ENCODE results near the gene MAP2K6.
A peak's percentile ranks its signal among the peaks of the same experiment; 100 is the strongest.

The MAP2K6 gene

GRCh38 chr17:69512946-69513345 lies 98.4 kb downstream of the MAP2K6 start:
- CTCF ChIA-PET, result interaction anchor here (0.6 kb wide), 2 partner anchors 265 to 611 kb away, joined by 3 to 7 read pairs; no protein-coding TSS in a partner anchor
- POLR2A ChIA-PET, result no interaction called here
- no peak for DNase-seq (ENCODE audit: extremely low spot score)
- TF ChIP-seq FOXK2 (IDR thresholded peaks at IDR 0.05), result no peak
- TF ChIP-seq ZNF384 (IDR thresholded peaks at IDR 0.05), result no peak

- no peak for DNase-seq (ENCODE audit: extremely low spot score)
- CTCF ChIA-PET, result interaction anchor here (1.0 kb wide), 1 partner anchor 91 kb away, joined by 3 read pairs; no protein-coding TSS in a partner anchor
- TF ChIP-seq ELF4 (IDR thresholded peaks at IDR 0.05) (no peak), HDGF (IDR thresholded peaks at IDR 0.05; ENCODE audit: borderline replicate concordance) (no peak), LEF1 (IDR thresholded peaks at IDR 0.05; ENCODE audit: borderline replicate concordance) (no peak), L3MBTL2 (conservative IDR thresholded peaks at IDR 0.05) (no peak)
- POLR2A ChIA-PET, result no interaction called here
Observed at GRCh38 chr17:69516225-69516624, 101.7 kb downstream of the MAP2K6 start.

- POLR2A ChIA-PET, result no interaction called here
- no peak for DNase-seq (ENCODE audit: extremely low spot score)
- no peak for TF ChIP-seq HDGF (IDR thresholded peaks at IDR 0.05; ENCODE audit: borderline replicate concordance)
- no peak for TF ChIP-seq TARDBP (IDR thresholded peaks at IDR 0.05)
- TF ChIP-seq SP1 (IDR thresholded peaks at IDR 0.05), result no peak
- TF ChIP-seq ZNF384 (IDR thresholded peaks at IDR 0.05), result no peak
- CTCF ChIA-PET, result interaction anchor here (0.5 kb wide), 1 partner anchor 10 kb away, joined by 5 read pairs; no protein-coding TSS in a partner anchor
Observed at GRCh38 chr17:69516911-69517310, 102.4 kb downstream of the MAP2K6 start.

GRCh38 chr17:69518951-69519350 lies 104.5 kb downstream of the MAP2K6 start:
- ChIA-PET POLR2A (no interaction called here), CTCF (interaction anchor here (1.0 kb wide), 1 partner anchor 12 kb away, joined by 5 read pairs; no protein-coding TSS in a partner anchor)
- DNase-seq (ENCODE audit: extremely low spot score), result no peak
- TF ChIP-seq ARNT (IDR thresholded peaks at IDR 0.05) (no peak), LEF1 (IDR thresholded peaks at IDR 0.05; ENCODE audit: borderline replicate concordance) (no peak), FOXK2 (IDR thresholded peaks at IDR 0.05) (no peak), BHLHE40 (IDR thresholded peaks at IDR 0.05; ENCODE audit: borderline replicate concordance) (no peak), SP1 (IDR thresholded peaks at IDR 0.05) (no peak), L3MBTL2 (conservative IDR thresholded peaks at IDR 0.05) (no peak), ZNF384 (IDR thresholded peaks at IDR 0.05) (no peak), SUZ12 (IDR thresholded peaks at IDR 0.05) (no peak), CTBP1 (IDR thresholded peaks at IDR 0.05; ENCODE audit: borderline replicate concordance) (no peak), PKNOX1 (IDR thresholded peaks at IDR 0.05) (no peak), HDGF (IDR thresholded peaks at IDR 0.05; ENCODE audit: borderline replicate concordance) (no peak), ELF4 (IDR thresholded peaks at IDR 0.05) (no peak), FOXM1 (IDR thresholded peaks at IDR 0.05; ENCODE audit: borderline replicate concordance) (no peak), FOXA1 (IDR thresholded peaks at IDR 0.05) (no peak), NFRKB (IDR thresholded peaks at IDR 0.05) (no peak), TARDBP (IDR thresholded peaks at IDR 0.05) (no peak)

- CTCF ChIA-PET, result interaction anchor here (0.5 to 1.7 kb wide), 7 partner anchors 8 to 184 kb away, joined by 3 to 5 read pairs (median 4); no protein-coding TSS in a partner anchor
- DNase-seq (ENCODE audit: extremely low spot score), result peak; percentile 39
- POLR2A ChIA-PET, result no interaction called here
- TF ChIP-seq FOXA1 (IDR thresholded peaks at IDR 0.05) (no peak), ARNT (IDR thresholded peaks at IDR 0.05) (no peak), TARDBP (IDR thresholded peaks at IDR 0.05) (no peak), ELF4 (IDR thresholded peaks at IDR 0.05) (no peak), ZNF384 (IDR thresholded peaks at IDR 0.05) (no peak), FOXM1 (IDR thresholded peaks at IDR 0.05; ENCODE audit: borderline replicate concordance) (no peak), LEF1 (IDR thresholded peaks at IDR 0.05; ENCODE audit: borderline replicate concordance) (no peak), PKNOX1 (IDR thresholded peaks at IDR 0.05) (no peak), L3MBTL2 (conservative IDR thresholded peaks at IDR 0.05) (no peak), SUZ12 (IDR thresholded peaks at IDR 0.05) (no peak), HDGF (IDR thresholded peaks at IDR 0.05; ENCODE audit: borderline replicate concordance) (no peak), CTBP1 (IDR thresholded peaks at IDR 0.05; ENCODE audit: borderline replicate concordance) (no peak), NFRKB (IDR thresholded peaks at IDR 0.05) (no peak)
Observed at GRCh38 chr17:69523244-69523861, 108.9 kb downstream of the MAP2K6 start.

- ChIA-PET POLR2A (interaction anchor here (1.0 kb wide), 1 partner anchor 110 kb away, joined by 3 read pairs; the partner anchor contains the start of gene MAP2K6), CTCF (interaction anchor here (0.6 to 1.7 kb wide), 5 partner anchors 13 to 136 kb away, joined by 3 to 4 read pairs (median 3); no protein-coding TSS in a partner anchor)
- no peak for DNase-seq (ENCODE audit: extremely low spot score)
- TF ChIP-seq PKNOX1 (IDR thresholded peaks at IDR 0.05) (no peak), FOXA1 (IDR thresholded peaks at IDR 0.05) (no peak), NFRKB (IDR thresholded peaks at IDR 0.05) (no peak), LEF1 (IDR thresholded peaks at IDR 0.05; ENCODE audit: borderline replicate concordance) (no peak), L3MBTL2 (conservative IDR thresholded peaks at IDR 0.05) (no peak), CTBP1 (IDR thresholded peaks at IDR 0.05; ENCODE audit: borderline replicate concordance) (no peak), ARNT (IDR thresholded peaks at IDR 0.05) (no peak)
Observed at GRCh38 chr17:69524854-69525253, 110.4 kb downstream of the MAP2K6 start.
